HepG2 (cell line): ENCODE results near the gene HDHD3. TPM values are rescaled to one million over a fixed set of nuclear protein-coding genes. Genes with fewer than 3 reads are reported as not detected.
A peak's percentile ranks its signal among the peaks of the same experiment; 100 is the strongest.

Experiments used
- ATF6 ChIP-seq: sonication (generic); formaldehyde crosslinking; conservative IDR thresholded peaks from 2 replicates; pipeline ENCODE4 v1.4.0; 2020; ENCODE audit warnings: missing genetic modification reagents
- EHMT2 ChIP-seq: fragments of 200-600 bp; sonication (generic); IDR thresholded peaks from 2 replicates; pipeline ENCODE4 v1.7.0; 2017; ENCODE audit warnings: antibody characterized with exemption, low read depth, low read length, borderline replicate concordance
- HDAC2 ChIP-seq: sonication (generic); formaldehyde crosslinking; IDR thresholded peaks from 2 replicates; pipeline ENCODE4 v1.4.0; 2020; ENCODE audit warnings: missing genetic modification reagents
- KLF13 ChIP-seq: sonication (generic); formaldehyde crosslinking; IDR thresholded peaks from 2 replicates; pipeline ENCODE4 v1.4.0; 2020; ENCODE audit warnings: mild to moderate bottlenecking, missing genetic modification reagents
- KMT2B ChIP-seq: IDR thresholded peaks from 2 replicates; pipeline ENCODE4 v1.6.1; 2016; ENCODE audit warnings: missing genetic modification reagents, missing compliant biosample characterization
- MAFF ChIP-seq: IDR thresholded peaks from 2 replicates; pipeline ENCODE4 v1.6.1; 2011; ENCODE audit warnings: low read depth, low read length, improper control_type of control experiment
- MBNL3 ChIP-seq: fragments of 250-450 bp; sonication (Bioruptor Pico); conservative IDR thresholded peaks from 2 replicates; pipeline ENCODE4 v1.8.0; 2022; ENCODE audit warnings: mild to moderate bottlenecking, inconsistent platforms
- MEF2D ChIP-seq: sonication (generic); formaldehyde crosslinking; IDR thresholded peaks from 2 replicates; pipeline ENCODE4 v1.5.1; 2020; ENCODE audit warnings: mild to moderate bottlenecking, missing genetic modification reagents
- NFATC3 ChIP-seq: sonication (generic); formaldehyde crosslinking; IDR thresholded peaks from 2 replicates; pipeline ENCODE4 v1.5.1; 2020; ENCODE audit warnings: mild to moderate bottlenecking, missing genetic modification reagents
- NFE2 ChIP-seq: sonication (generic); formaldehyde crosslinking; IDR thresholded peaks from 2 replicates; pipeline ENCODE4 v1.4.0; 2020; ENCODE audit warnings: missing genetic modification reagents
- NFKBIZ ChIP-seq: IDR thresholded peaks from 2 replicates; pipeline ENCODE4 v1.6.1; 2018; ENCODE audit warnings: missing genetic modification reagents, missing compliant biosample characterization
- PCBP2 ChIP-seq: fragments of 200-400 bp; formaldehyde crosslinking; optimal IDR thresholded peaks from 2 replicates; pipeline ENCODE3; 2018; ENCODE audit warnings: low read length, low read depth; ENCODE audit not compliant: poor library complexity, severe bottlenecking
- RAD51 ChIP-seq: fragments of 450-650 bp; IDR thresholded peaks from 2 replicates; pipeline ENCODE4 v1.6.1; 2016; ENCODE audit warnings: borderline replicate concordance
- U2AF2 ChIP-seq: fragments of 200-400 bp; formaldehyde crosslinking; IDR thresholded peaks from 2 replicates; pipeline ENCODE4 v1.6.1; 2017; ENCODE audit warnings: low read depth, mild to moderate bottlenecking, low read length
- XBP1 ChIP-seq: sonication (generic); formaldehyde crosslinking; IDR thresholded peaks from 2 replicates; pipeline ENCODE4 v1.5.0; 2020; ENCODE audit warnings: missing genetic modification reagents
- ZBTB1 ChIP-seq: sonication (generic); formaldehyde crosslinking; IDR thresholded peaks from 2 replicates; pipeline ENCODE4 v1.4.0; 2020; ENCODE audit warnings: missing genetic modification reagents, borderline replicate concordance
- ZNF224 ChIP-seq: sonication (generic); formaldehyde crosslinking; IDR thresholded peaks from 2 replicates; pipeline ENCODE4 v1.5.0; 2020; ENCODE audit warnings: mild to moderate bottlenecking, missing genetic modification reagents
- ZNF556 ChIP-seq: sonication (generic); formaldehyde crosslinking; IDR thresholded peaks from 2 replicates; pipeline ENCODE4 v1.4.0; 2020; ENCODE audit warnings: mild to moderate bottlenecking, missing genetic modification reagents, borderline replicate concordance
- ZNF616 ChIP-seq: sonication (generic); formaldehyde crosslinking; IDR thresholded peaks from 2 replicates; pipeline ENCODE4 v1.5.0; 2020; ENCODE audit warnings: low read depth, mild to moderate bottlenecking, missing genetic modification reagents
- ZNF850 ChIP-seq: sonication (generic); formaldehyde crosslinking; conservative IDR thresholded peaks from 2 replicates; pipeline ENCODE4 v1.9.0; 2021; ENCODE audit warnings: mild to moderate bottlenecking, missing genetic modification reagents
- polyA plus RNA-seq, 8 experiments: library from polyadenylated mRNA; depleted of rRNA in 3 of 8; stranded (reverse) in 7 of 8; unstranded in 1 of 8; fragments of >200 nt; fragmentation: Illumina TruSeq in 4 of 8; extraction: Trizol in 4 of 8; gene quantifications; 2 replicates each; pipeline versions ENCODE4 v1.2.1 to v1.2.3, GENCODE V29; 2011 to 2016; ENCODE audit warnings: low read depth in 4 of 8, missing spikeins in 1 of 8, mixed read lengths in 1 of 8; ENCODE audit not compliant: insufficient read depth in 1 of 8
- total RNA-seq, 5 experiments: library from RNA; depleted of rRNA; stranded (reverse); fragments of >200 nt; fragmentation: Illumina TruSeq; extraction: Trizol; gene quantifications; 2 replicates each; pipeline ENCODE4 v1.2.3, GENCODE V29; 2016; ENCODE audit warnings: low read depth in 1 of 5
- TF ChIP-seq, protein P1 (sequence below): sonication (generic); formaldehyde crosslinking; IDR thresholded peaks from 2 replicates; pipeline ENCODE4 v1.5.0; 2020; ENCODE audit warnings: mild to moderate bottlenecking, low read depth, missing genetic modification reagents, borderline replicate concordance
- TF ChIP-seq, protein P2 (sequence below): sonication (generic); formaldehyde crosslinking; IDR thresholded peaks from 2 replicates; pipeline ENCODE4 v1.5.0; 2020; ENCODE audit warnings: mild to moderate bottlenecking, missing genetic modification reagents, borderline replicate concordance
- TF ChIP-seq, protein P3 (sequence below): sonication (generic); formaldehyde crosslinking; IDR thresholded peaks from 2 replicates; pipeline ENCODE4 v1.4.0; 2020; ENCODE audit warnings: missing genetic modification reagents

Gene HDHD3
- total and polyA plus RNA-seq, 2 of the 13 experiments (the other 11 are each of a cell fraction or from before 2014, with no cell fraction given), result 23.1 to 38.5 TPM

GRCh38 chr9:113410207-113410864 lies 33.5 kb upstream of the HDHD3 start, which contains the start of the genes C9orf43 and POLE3 (continued):
- TF ChIP-seq ATF6 (no peak), U2AF2 (no peak), NFE2 (CRISPR knock-in tag) (no peak), MAFF (no peak), ZNF224 (peak; percentile 24; the same call in 1 of the 2 replicates), NFKBIZ (CRISPR knock-in tag) (no peak), ZNF556 (0 out of 2 replicates have a peak, but pooled peaks have one; percentile 22), ZNF850 (CRISPR knock-in tag) (no peak), XBP1 (CRISPR knock-in tag) (no peak), NFATC3 (CRISPR knock-in tag) (peak; percentile 23; the same call in 1 of the 2 replicates), HDAC2 (CRISPR knock-in tag) (peak; percentile 85), EHMT2 (no peak; the same call in 1 of the 2 replicates), MEF2D (CRISPR knock-in tag) (peak; percentile 92), KLF13 (CRISPR knock-in tag) (no peak), MBNL3 (CRISPR knock-in tag) (no peak), ZBTB1 (CRISPR knock-in tag) (no peak), RAD51 (peak; percentile 57; the same call in 1 of the 2 replicates), PCBP2 (no peak), KMT2B (CRISPR knock-in tag) (peak; percentile 96), ZNF616 (CRISPR knock-in tag) (no peak)
- TF ChIP-seq, protein P1, sequence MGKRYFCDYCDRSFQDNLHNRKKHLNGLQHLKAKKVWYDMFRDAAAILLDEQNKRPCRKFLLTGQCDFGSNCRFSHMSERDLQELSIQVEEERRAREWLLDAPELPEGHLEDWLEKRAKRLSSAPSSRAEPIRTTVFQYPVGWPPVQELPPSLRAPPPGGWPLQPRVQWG (CRISPR knock-in tag), result no peak
- TF ChIP-seq, protein P2, sequence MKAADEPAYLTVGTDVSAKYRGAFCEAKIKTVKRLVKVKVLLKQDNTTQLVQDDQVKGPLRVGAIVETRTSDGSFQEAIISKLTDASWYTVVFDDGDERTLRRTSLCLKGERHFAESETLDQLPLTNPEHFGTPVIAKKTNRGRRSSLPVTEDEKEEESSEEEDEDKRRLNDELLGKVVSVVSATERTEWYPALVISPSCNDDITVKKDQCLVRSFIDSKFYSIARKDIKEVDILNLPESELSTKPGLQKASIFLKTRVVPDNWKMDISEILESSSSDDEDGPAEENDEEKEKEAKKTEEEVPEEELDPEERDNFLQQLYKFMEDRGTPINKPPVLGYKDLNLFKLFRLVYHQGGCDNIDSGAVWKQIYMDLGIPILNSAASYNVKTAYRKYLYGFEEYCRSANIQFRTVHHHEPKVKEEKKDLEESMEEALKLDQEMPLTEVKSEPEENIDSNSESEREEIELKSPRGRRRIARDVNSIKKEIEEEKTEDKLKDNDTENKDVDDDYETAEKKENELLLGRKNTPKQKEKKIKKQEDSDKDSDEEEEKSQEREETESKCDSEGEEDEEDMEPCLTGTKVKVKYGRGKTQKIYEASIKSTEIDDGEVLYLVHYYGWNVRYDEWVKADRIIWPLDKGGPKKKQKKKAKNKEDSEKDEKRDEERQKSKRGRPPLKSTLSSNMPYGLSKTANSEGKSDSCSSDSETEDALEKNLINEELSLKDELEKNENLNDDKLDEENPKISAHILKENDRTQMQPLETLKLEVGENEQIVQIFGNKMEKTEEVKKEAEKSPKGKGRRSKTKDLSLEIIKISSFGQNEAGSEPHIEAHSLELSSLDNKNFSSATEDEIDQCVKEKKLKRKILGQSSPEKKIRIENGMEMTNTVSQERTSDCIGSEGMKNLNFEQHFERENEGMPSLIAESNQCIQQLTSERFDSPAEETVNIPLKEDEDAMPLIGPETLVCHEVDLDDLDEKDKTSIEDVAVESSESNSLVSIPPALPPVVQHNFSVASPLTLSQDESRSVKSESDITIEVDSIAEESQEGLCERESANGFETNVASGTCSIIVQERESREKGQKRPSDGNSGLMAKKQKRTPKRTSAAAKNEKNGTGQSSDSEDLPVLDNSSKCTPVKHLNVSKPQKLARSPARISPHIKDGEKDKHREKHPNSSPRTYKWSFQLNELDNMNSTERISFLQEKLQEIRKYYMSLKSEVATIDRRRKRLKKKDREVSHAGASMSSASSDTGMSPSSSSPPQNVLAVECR (CRISPR knock-in tag), result peak; percentile 96
- TF ChIP-seq, protein P3, sequence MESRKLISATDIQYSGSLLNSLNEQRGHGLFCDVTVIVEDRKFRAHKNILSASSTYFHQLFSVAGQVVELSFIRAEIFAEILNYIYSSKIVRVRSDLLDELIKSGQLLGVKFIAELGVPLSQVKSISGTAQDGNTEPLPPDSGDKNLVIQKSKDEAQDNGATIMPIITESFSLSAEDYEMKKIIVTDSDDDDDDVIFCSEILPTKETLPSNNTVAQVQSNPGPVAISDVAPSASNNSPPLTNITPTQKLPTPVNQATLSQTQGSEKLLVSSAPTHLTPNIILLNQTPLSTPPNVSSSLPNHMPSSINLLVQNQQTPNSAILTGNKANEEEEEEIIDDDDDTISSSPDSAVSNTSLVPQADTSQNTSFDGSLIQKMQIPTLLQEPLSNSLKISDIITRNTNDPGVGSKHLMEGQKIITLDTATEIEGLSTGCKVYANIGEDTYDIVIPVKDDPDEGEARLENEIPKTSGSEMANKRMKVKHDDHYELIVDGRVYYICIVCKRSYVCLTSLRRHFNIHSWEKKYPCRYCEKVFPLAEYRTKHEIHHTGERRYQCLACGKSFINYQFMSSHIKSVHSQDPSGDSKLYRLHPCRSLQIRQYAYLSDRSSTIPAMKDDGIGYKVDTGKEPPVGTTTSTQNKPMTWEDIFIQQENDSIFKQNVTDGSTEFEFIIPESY (CRISPR knock-in tag), result 0 out of 2 replicates have a peak, but pooled peaks have one; percentile 27
